GM10847 (cell line): ENCODE data around the gene ENTPD7.

ENCODE experiments used
- POLR2A ChIP-seq: IDR thresholded peaks from 2 replicates; pipeline ENCODE4 v1.6.1; 2011; ENCODE audit not compliant: insufficient read length; ENCODE audit errors: extremely low read depth

The ENTPD7 gene

DNA sequence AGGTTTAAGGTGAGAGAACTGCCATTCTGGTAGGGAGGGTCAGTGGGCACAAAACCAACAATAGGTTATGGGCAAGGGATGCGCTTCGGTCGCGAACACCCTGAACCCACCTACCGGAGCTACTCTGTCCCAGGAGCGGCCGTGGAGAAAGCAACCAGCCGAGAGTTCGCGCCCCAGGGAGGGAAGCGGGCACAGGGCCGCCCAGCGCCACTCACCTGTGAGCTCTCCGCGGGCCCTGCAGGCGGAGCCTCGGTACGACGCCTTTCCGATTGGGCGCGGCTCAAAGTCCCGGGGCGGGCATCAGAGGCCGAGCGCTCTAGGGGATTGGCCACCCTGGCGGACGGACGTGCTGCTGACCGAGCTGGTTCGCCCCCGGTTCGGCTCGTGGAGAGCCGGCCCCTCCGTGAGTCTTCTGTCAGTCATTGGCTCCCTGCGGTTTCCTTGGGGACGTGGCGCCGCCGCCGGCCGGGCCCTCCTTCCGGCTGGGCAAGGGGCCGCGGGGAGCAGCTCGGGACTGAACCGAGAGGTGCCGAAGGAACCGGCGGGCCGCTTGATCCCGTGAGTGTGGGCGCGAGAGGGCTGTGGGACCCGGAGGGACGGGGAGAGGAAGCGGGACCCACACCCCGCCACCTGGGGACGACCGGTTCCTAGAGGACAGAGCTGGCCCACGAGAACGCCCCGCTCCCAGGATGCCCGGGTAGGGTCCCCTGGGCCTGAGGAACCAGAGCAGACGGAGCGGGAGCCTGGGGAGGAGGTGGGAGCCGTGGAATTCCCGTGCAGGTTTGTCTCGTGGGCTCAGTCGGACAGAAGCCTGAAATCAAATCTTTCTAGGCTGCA, at the start of gene ENTPD7:
Gene ENTPD7 (plus strand): TSS at position 479 of the 837 bp plus-strand sequence. CDS start 448 bp downstream, outside the sequence.
- peak; percentile 20 for TF ChIP-seq POLR2A

GRCh38 chr10:99610221-99610620, 49.1 kb upstream of the ENTPD7 start:
- TF ChIP-seq POLR2A, result no peak

GRCh38 chr10:99611326-99611725, 48.0 kb upstream of the ENTPD7 start:
- no peak for TF ChIP-seq POLR2A

GRCh38 chr10:99612167-99612831, 47.0 kb upstream of the ENTPD7 start:
- TF ChIP-seq POLR2A, result no peak

GRCh38 chr10:99615426-99615825, 43.9 kb upstream of the ENTPD7 start:
- TF ChIP-seq POLR2A, result no peak

DNA sequence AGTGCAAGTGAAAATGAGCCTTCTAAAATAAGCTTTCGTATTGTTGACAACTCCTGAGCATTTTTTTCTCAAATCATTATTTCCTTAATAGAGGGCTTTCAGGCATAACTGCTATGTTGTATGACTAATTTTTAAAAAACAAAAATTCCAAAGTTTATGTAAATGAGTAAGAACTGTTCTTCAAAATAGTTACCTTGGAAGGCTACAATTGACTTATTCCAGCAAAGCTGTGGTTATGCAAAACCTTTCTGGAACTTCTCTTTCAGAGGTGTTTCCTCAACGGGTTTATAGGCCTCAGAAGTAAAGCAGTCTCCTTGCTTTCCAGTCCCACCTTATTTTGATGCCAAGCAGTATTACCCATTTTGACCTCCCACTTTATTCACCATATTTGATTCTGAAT, 41.6 kb upstream of the ENTPD7 start:
- no peak for TF ChIP-seq POLR2A

GRCh38 chr10:99619090-99619800, 40.1 kb upstream of the ENTPD7 start:
- no peak for TF ChIP-seq POLR2A

DNA sequence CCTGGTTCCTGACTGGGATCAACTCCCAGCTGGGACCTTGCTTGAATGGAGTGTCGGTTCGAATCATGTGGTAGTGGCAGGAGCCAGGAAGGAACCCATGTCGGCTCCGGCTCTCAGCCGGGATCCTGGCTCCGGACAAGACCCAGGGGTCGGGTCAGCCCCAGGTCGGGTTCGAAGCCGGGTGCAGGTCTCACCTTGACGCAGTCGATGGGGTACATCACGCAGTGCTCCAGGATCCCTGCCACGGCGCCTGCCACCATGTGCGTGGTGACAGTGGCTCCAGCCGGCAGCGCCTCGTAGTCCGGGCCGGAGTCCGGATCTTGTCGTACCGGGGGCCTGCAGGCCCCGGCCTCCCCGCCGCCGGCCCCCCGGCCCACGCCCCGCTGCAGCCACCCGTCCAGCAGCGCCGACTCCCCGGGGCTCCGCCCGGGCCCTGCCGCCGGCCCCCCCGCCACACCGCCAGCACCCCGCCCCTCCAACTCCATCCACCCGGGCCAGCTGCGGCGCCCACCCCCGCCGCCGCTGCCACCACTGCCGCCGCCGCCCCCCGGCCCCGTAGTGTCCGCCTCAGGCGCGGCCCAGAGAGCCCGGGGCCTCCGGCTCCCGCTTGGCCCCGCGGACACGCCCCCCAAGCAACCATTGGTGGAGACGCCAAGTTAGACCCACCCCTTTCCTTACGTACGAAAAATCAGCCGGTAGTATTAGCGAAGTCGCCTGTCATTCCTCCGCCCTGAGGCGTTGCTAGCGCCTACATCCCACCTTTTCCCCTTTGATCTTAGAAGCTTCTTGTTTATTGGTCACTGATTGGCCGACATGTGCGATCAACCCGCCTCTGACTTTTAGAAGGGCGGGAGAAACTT, 39.2 kb upstream of the ENTPD7 start, which contains the start of gene SLC25A28:
Gene SLC25A28 (minus strand): TSS at position 589 of the 860 bp plus-strand sequence. CDS start 104 bp downstream, at position 485.
- peak; percentile 14 for TF ChIP-seq POLR2A

- TF ChIP-seq POLR2A, result peak; percentile 72
Observed at GRCh38 chr10:99620711-99621453, 38.4 kb upstream of the ENTPD7 start.

- TF ChIP-seq POLR2A, result no peak
Observed at GRCh38 chr10:99621454-99622251, 37.7 kb upstream of the ENTPD7 start.

GRCh38 chr10:99623919-99624318, 35.4 kb upstream of the ENTPD7 start:
- no peak for TF ChIP-seq POLR2A

GRCh38 chr10:99628923-99629624, 30.2 kb upstream of the ENTPD7 start:
- TF ChIP-seq POLR2A, result no peak

GRCh38 chr10:99629625-99629978, 29.7 kb upstream of the ENTPD7 start:
- no peak for TF ChIP-seq POLR2A
